HG03045 (cell line): ENCODE results near the gene AOPEP.

ENCODE experiments used
- ATAC-seq: cut with Tn5 transposase; IDR thresholded peaks from one replicate; pipeline ENCODE4 v1.9.1; 2021; ENCODE audit warnings: mild to moderate bottlenecking, moderate library complexity; ENCODE audit not compliant: unreplicated experiment

The AOPEP gene

GRCh38 chr9:94887721-94888120, 161.2 kb downstream of the AOPEP start:
- no peak for ATAC-seq

GRCh38 chr9:94888775-94889174, 162.3 kb downstream of the AOPEP start:
- no peak for ATAC-seq

- ATAC-seq, result no peak
Measured at GRCh38 chr9:94889628-94890027, 163.1 kb downstream of the AOPEP start.

GRCh38 chr9:94891183-94891582, 164.7 kb downstream of the AOPEP start:
- ATAC-seq, result no peak

GRCh38 chr9:94892675-94893074, 166.2 kb downstream of the AOPEP start:
- ATAC-seq, result no peak

- ATAC-seq, result no peak
Measured at GRCh38 chr9:94894094-94894699, 167.7 kb downstream of the AOPEP start.

GRCh38 chr9:94895668-94896067, 169.2 kb downstream of the AOPEP start:
- no peak for ATAC-seq

GRCh38 chr9:94896512-94896911, 170.0 kb downstream of the AOPEP start:
- ATAC-seq, result no peak

GRCh38 chr9:94899464-94900221, 173.1 kb downstream of the AOPEP start:
- no peak for ATAC-seq

GRCh38 chr9:94900222-94901018, 173.9 kb downstream of the AOPEP start:
- no peak for ATAC-seq

GRCh38 chr9:94901019-94901363, 174.5 kb downstream of the AOPEP start:
- no peak for ATAC-seq

- no peak for ATAC-seq
Measured at GRCh38 chr9:94903961-94904421, 177.5 kb downstream of the AOPEP start.

GRCh38 chr9:94904806-94905205, 178.3 kb downstream of the AOPEP start:
- ATAC-seq, result no peak

GRCh38 chr9:94905606-94906005, 179.1 kb downstream of the AOPEP start:
- ATAC-seq, result no peak

- ATAC-seq, result no peak
Measured at GRCh38 chr9:94906181-94906580, 179.7 kb downstream of the AOPEP start.

GRCh38 chr9:94906713-94907112, 180.2 kb downstream of the AOPEP start:
- no peak for ATAC-seq

GRCh38 chr9:94907264-94907936, 180.9 kb downstream of the AOPEP start:
- ATAC-seq, result no peak

GRCh38 chr9:94908011-94908563, 181.6 kb downstream of the AOPEP start:
- no peak for ATAC-seq

GRCh38 chr9:94908583-94909249, 182.2 kb downstream of the AOPEP start:
- ATAC-seq, result no peak

- no peak for ATAC-seq
Measured at GRCh38 chr9:94909250-94909894, 182.9 kb downstream of the AOPEP start.
